DND-41 (cell line): Measurements from ENCODE around the gene GGCT.

Experiments
- CTCF ChIP-seq: IDR thresholded peaks from 2 replicates; pipeline ENCODE4 v1.5.1; 2012; ENCODE audit warnings: borderline replicate concordance, low read length, moderate library complexity, mild to moderate bottlenecking; ENCODE audit not compliant: poor library complexity, severe bottlenecking; ENCODE audit errors: extremely low read depth
- EZH2 ChIP-seq: IDR thresholded peaks from 3 replicates; pipeline ENCODE4 v1.6.1; 2012; ENCODE audit warnings: borderline replicate concordance, low read depth, mild to moderate bottlenecking, moderate library complexity, low read length, inconsistent platforms; ENCODE audit not compliant: severe bottlenecking

- TF ChIP-seq CTCF (no peak), EZH2 (no peak)
Observed at GRCh38 chr7:30453016-30453415, 51.6 kb downstream of the GGCT start.
